Upper lobe of left lung (tissue), 4 donors: ENCODE measurements around the gene SULT1B1.

Source experiments
- EP300 ChIP-seq, 4 donors: sonication (generic); formaldehyde crosslinking; IDR thresholded peaks; one replicate each; pipeline ENCODE4 v1.5.1; 2017; ENCODE audit warnings: antibody characterized with exemption in 4 of 4, control low read depth in 2 of 4
- POLR2AphosphoS5 ChIP-seq, 2 donors: sonication (generic); formaldehyde crosslinking; IDR thresholded peaks; one replicate each; pipeline ENCODE4 v1.5.1; 2017; ENCODE audit warnings: antibody characterized with exemption in 2 of 2
- TF ChIP-seq, protein P1 (sequence below), 6 experiments: fragments of 450-650 bp in 4 of 6; fragments of 200-600 bp in 2 of 6; sonication (generic) in 2 of 6; IDR thresholded peaks; one replicate each; pipeline ENCODE4 v1.5.1; 2016 to 2019; ENCODE audit warnings: antibody characterized with exemption in 6 of 6

DNA sequence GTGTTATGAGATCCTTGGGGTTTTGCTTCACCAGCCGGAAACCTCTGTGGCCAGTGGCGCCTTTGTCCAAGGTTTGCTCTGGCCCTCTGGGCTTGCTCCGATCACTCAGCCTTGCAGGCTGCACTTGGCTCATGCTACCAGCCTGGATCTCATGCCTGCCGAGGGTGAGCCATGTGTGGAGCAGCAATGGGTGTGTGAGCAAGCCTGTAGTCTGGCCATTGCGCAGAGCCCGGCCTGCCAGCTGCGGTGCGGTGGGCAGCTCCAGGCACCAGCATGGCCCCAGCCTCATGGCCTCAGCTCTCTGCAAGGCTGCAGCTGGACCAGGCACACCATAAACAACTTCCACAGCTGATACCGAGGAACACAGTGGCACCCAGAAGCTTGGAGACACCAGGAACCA lies 17.8 kb downstream of the SULT1B1 start:
- TF ChIP-seq, protein P1, sequence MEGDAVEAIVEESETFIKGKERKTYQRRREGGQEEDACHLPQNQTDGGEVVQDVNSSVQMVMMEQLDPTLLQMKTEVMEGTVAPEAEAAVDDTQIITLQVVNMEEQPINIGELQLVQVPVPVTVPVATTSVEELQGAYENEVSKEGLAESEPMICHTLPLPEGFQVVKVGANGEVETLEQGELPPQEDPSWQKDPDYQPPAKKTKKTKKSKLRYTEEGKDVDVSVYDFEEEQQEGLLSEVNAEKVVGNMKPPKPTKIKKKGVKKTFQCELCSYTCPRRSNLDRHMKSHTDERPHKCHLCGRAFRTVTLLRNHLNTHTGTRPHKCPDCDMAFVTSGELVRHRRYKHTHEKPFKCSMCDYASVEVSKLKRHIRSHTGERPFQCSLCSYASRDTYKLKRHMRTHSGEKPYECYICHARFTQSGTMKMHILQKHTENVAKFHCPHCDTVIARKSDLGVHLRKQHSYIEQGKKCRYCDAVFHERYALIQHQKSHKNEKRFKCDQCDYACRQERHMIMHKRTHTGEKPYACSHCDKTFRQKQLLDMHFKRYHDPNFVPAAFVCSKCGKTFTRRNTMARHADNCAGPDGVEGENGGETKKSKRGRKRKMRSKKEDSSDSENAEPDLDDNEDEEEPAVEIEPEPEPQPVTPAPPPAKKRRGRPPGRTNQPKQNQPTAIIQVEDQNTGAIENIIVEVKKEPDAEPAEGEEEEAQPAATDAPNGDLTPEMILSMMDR (IDR thresholded peaks at IDR 0.05) = no peak
- no peak for TF ChIP-seq EP300 (IDR thresholded peaks at IDR 0.05)
- TF ChIP-seq POLR2AphosphoS5 (IDR thresholded peaks at IDR 0.05) = no peak
